Liver (tissue), 4 donors: Measurements from ENCODE around the gene TSC22D2. TPM values are rescaled to one million over a fixed set of nuclear protein-coding genes. Genes with fewer than 3 reads are reported as not detected.

Experiments
- polyA plus RNA-seq, 2 donors: library from polyadenylated mRNA; stranded (reverse) in 1 of 2; unstranded in 1 of 2; fragments of 200-250 nt in 1 of 2; fragments of >200 nt in 1 of 2; fragmentation: Nextera tagmentation in 1 of 2; extraction: Ambion mirVana in 1 of 2; gene quantifications; one replicate each; pipeline versions ENCODE4 v1.2.1 to v1.2.3, GENCODE V29; 2013 to 2015
- total RNA-seq, 2 donors: library from RNA; depleted of rRNA; stranded (reverse); fragments of >200 nt; gene quantifications; one replicate each; pipeline ENCODE4 v1.2.3, GENCODE V29; 2014
- donor health status: healthy.
- donor health status: healthy.
- donor health status: healthy.

TSC22D2 gene
- total and polyA plus RNA-seq, 4 donors, result 4.0 to 9.6 (median 7.8) TPM

Other genes with a start within 250 kb of the TSC22D2 start
- gene SERP1, start 138.2 kb downstream of the TSC22D2 start, total RNA-seq, result 100 to 1,000 TPM; 116 to 254 TPM
- gene SERP1, start 138.2 kb downstream of the TSC22D2 start, polyA plus RNA-seq, result 100 to 1,000 TPM; 116 to 247 TPM
- 100 to 1,000 TPM in 1 of 2 donors, 10 to 100 TPM in 1; 65.9 to 104 TPM for gene EIF2A, start 138.5 kb downstream of the TSC22D2 start, total RNA-seq
- gene EIF2A, start 138.5 kb downstream of the TSC22D2 start, polyA plus RNA-seq, result 10 to 100 TPM; 23.6 to 28.5 TPM
- 100 to 1,000 TPM in 1 of 2 donors, 10 to 100 TPM in 1; 52.7 to 107 TPM for gene SELENOT, start 195.0 kb downstream of the TSC22D2 start, total RNA-seq
- gene SELENOT, start 195.0 kb downstream of the TSC22D2 start, polyA plus RNA-seq, result 10 to 100 TPM; 59.2 to 80.8 TPM